Adipocyte (in vitro differentiated cells): Measurements from ENCODE around the gene TBC1D25.
A peak's percentile ranks its signal among the peaks of the same experiment; 100 is the strongest.

Source experiments
- DNase-seq: peaks from one replicate; pipeline ENCODE4 v3.0.0-alpha.2; 2015; ENCODE audit warnings: low read depth
- H3K27me3 ChIP-seq: replicated peaks from 2 replicates; pipeline ENCODE4 v1.7.0; 2013; ENCODE audit warnings: mild to moderate bottlenecking, low read length, moderate library complexity; ENCODE audit not compliant: control insufficient read depth, insufficient read depth
- H3K36me3 ChIP-seq: 2 replicates; pipeline ENCODE4 v1.7.0; 2013; ENCODE audit warnings: low read length, mild to moderate bottlenecking, moderate library complexity; ENCODE audit not compliant: control insufficient read depth, insufficient read depth, severe bottlenecking
- H3K4me1 ChIP-seq: 2 replicates; pipeline ENCODE4 v1.7.0; 2013; ENCODE audit warnings: mild to moderate bottlenecking, low read length, moderate library complexity; ENCODE audit not compliant: control insufficient read depth, insufficient read depth
- H3K4me3 ChIP-seq: 2 replicates; pipeline ENCODE4 v1.7.0; 2013; ENCODE audit warnings: mild to moderate bottlenecking, low read length, moderate library complexity
- H3K9ac ChIP-seq: 2 replicates; pipeline ENCODE4 v1.7.0; 2013; ENCODE audit warnings: mild to moderate bottlenecking, low read length, moderate library complexity
- H3K9me3 ChIP-seq: 2 replicates; pipeline ENCODE4 v1.7.0; 2013; ENCODE audit warnings: mild to moderate bottlenecking, low read length, moderate library complexity; ENCODE audit not compliant: control insufficient read depth

The TBC1D25 gene

DNA sequence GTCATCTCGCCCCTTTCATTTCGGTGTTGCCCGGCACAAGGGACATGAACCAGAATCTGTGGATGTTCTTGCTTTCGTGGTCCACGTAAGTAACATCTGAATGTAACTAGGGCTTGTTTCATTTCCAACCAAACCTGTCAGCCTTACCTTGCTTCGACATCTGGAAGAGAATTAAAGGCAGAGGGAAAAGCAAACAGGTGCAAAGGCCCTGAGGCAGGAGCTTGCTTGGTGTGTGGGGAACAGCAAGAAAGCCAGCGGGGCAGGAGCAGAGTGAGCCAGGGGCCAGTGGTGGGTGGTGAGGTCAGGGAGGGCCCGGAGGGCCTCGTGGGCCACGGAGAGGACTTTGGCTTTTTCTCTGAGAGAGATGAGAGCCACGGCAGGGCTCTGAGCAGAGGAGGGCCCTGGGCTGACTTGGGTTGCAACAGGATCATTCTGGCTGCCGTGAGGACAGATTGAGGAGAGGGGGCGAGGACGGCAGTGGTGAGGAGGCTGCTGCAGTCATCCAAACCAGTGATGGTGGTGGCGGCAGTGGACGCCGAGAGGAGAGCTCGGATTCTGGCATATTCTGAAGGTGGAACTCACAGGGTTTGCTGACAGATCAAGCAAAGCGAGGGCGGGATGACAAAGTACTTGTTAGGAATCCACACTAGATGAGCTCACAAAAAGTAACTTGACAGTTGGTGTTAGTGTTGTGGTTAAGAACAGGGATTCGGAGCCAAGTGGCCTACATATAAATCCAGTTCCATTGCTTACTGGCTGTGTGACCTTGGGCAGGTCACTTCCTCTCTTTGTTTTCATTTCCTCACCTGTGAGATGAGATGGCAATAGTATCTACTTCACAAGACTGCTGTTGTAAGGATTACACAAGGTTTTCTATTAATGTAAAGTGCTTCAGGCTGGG, 50.9 kb downstream of the TBC1D25 start:
- no peaks in the 10 kb centered on the region for H3K9me3 ChIP-seq
- no peak for DNase-seq

DNA sequence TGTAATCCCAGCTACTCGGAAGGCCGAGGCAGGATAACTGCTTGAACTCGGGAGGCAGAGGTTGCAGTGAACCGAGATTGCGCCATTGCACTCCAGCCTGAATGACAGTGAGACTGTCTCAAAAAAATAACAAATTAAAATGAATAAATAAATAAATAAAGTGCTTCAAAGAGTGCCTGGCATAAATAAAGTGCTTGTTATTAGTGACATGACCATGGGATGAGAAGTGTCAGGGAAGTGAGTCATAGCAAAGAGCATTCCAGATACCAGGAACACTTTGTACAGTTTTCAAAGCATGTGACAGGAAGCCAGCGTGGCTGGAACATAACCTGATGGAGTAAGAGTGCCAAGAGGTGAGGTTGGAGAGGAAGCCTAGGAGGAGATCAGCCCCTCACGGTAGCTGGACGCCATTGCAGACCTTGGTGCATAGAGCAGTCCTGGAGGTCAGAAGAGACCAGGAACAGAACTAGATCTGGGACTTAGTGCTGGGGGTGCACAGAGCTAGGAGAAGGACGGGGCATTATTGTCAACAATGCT, 51.8 kb downstream of the TBC1D25 start:
- Histone ChIP-seq H3K36me3 (no peaks in the 10 kb centered on the region), H3K4me1 (peaks cover 8% of the 10 kb centered on the region), H3K4me3 (no peak overlapping the region), H3K9ac (no peak overlapping the region), H3K27me3 (peaks cover 3% of the 10 kb centered on the region), H3K9me3 (no peaks in the 10 kb centered on the region)
- peak; percentile 37 for DNase-seq

More for the DNA sequence above, 50.9 kb downstream of the TBC1D25 start:
- Histone ChIP-seq H3K4me1 (peaks cover 8% of the 10 kb centered on the region), H3K9ac (no peak overlapping the region), H3K27me3 (peaks cover 3% of the 10 kb centered on the region), H3K4me3 (no peak overlapping the region), H3K36me3 (no peaks in the 10 kb centered on the region)

DNA sequence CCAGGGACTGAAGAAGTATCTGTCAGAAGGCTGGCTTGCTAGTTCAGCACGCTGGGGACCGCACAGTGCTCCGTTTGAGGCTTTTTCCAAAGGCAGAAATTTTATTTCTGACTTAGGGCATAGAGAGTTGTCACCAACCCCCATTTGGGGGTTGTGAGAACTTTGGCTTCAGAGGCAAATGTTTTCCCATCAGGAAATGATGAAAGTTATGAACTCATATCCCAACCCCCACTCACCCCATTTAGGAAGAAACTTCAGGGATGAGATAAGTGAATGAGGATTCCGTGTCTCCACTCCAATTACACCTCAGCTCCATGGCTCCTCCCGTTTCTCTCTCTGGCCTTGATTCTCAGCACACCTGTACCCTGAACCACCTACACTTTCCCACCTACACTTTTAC, 53.5 kb downstream of the TBC1D25 start:
- Histone ChIP-seq H3K27me3 (peaks cover 3% of the 10 kb centered on the region), H3K9ac (no peak overlapping the region), H3K4me3 (no peak overlapping the region), H3K36me3 (no peaks in the 10 kb centered on the region), H3K4me1 (peaks cover 8% of the 10 kb centered on the region), H3K9me3 (no peaks in the 10 kb centered on the region)
- no peak for DNase-seq

DNA sequence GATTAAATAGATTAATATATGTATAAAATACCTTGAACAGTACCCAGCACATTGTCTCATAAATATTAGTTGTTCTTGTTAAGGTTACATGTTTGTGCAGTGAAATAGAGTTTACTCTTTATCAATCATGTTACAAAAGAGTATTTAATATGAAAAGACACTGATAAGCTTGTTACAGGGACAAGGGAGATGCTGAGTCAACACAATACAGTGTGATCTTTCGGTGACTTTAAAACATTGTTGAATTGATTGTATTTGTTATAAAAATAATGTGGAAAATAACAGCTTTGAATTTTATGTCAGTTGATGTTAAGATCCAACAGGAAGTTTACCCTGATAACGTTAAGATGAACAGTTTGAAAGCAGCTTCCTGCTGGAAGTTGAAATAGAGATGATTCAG, 56.4 kb downstream of the TBC1D25 start:
- Histone ChIP-seq H3K9ac (no peak overlapping the region), H3K27me3 (no peaks in the 10 kb centered on the region), H3K36me3 (peaks cover 18% of the 10 kb centered on the region), H3K4me3 (no peak overlapping the region), H3K4me1 (peaks cover 14% of the 10 kb centered on the region), H3K9me3 (no peaks in the 10 kb centered on the region)
- DNase-seq = no peak

GRCh38 chrX:48597353-48598264, 58.1 kb downstream of the TBC1D25 start, which contains the start of gene WDR13:
WDR13 (plus strand) TSS chrX:48597492; CDS start chrX:48597997, 505 bp downstream.
- H3K4me1 ChIP-seq = peaks cover 6% of the 10 kb centered on the region
- H3K27me3 ChIP-seq = no peaks in the 10 kb centered on the region
- H3K36me3 ChIP-seq = peaks cover 33% of the 10 kb centered on the region
- peak within 1 kb of the TSS; percentile 86 for H3K4me3 ChIP-seq
- H3K9ac ChIP-seq = peak within 1 kb of the TSS; percentile 95
- no peaks in the 10 kb centered on the region for H3K9me3 ChIP-seq
- peak; percentile 93 for DNase-seq

- no peak for DNase-seq
- H3K4me3 ChIP-seq = peak overlapping the region; percentile 86
These were observed 59.1 kb downstream of the TBC1D25 start for GRCh38 chrX:48598614-48599013.

DNA sequence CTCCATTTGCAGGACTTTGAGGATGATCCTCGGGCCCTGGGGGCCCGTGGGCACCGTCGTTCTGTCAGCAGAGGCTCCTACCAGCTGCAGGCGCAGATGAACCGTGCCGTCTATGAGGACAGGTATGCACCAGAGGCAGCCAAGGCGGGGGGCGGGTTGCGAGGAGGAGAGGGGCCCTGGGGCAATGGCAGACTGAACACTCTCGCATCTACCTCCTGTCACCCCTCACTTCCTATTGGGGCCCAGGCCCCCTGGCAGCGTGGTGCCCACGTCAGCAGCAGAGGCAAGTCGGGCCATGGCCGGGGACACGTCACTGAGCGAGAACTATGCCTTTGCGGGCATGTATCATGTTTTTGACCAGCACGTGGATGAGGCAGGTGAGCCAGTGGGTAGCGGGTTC, 59.8 kb downstream of the TBC1D25 start:
- Histone ChIP-seq H3K36me3 (peaks cover 45% of the 10 kb centered on the region), H3K9me3 (no peaks in the 10 kb centered on the region), H3K4me1 (peaks cover 6% of the 10 kb centered on the region), H3K9ac (no peak overlapping the region), H3K4me3 (no peak overlapping the region), H3K27me3 (no peaks in the 10 kb centered on the region)
- DNase-seq = no peak

More at GRCh38 chrX:48598614-48599013, 59.1 kb downstream of the TBC1D25 start:
- H3K9me3 ChIP-seq = no peaks in the 10 kb centered on the region
- peak overlapping the region; percentile 95 for H3K9ac ChIP-seq
- no peaks in the 10 kb centered on the region for H3K27me3 ChIP-seq
- peaks cover 38% of the 10 kb centered on the region for H3K36me3 ChIP-seq
- peaks cover 6% of the 10 kb centered on the region for H3K4me1 ChIP-seq

GRCh38 chrX:48600226-48600625, 60.7 kb downstream of the TBC1D25 start:
- H3K9me3 ChIP-seq = no peaks in the 10 kb centered on the region
- H3K36me3 ChIP-seq = peaks cover 53% of the 10 kb centered on the region
- DNase-seq = no peak
- H3K4me1 ChIP-seq = peaks cover 6% of the 10 kb centered on the region
- H3K27me3 ChIP-seq = no peaks in the 10 kb centered on the region
- H3K9ac ChIP-seq = no peak overlapping the region
- H3K4me3 ChIP-seq = no peak overlapping the region

- DNase-seq = no peak
- H3K9me3 ChIP-seq = no peaks in the 10 kb centered on the region
- peaks cover 53% of the 10 kb centered on the region for H3K36me3 ChIP-seq
- H3K9ac ChIP-seq = no peak overlapping the region
- H3K27me3 ChIP-seq = no peaks in the 10 kb centered on the region
- H3K4me1 ChIP-seq = peaks cover 6% of the 10 kb centered on the region
- no peak overlapping the region for H3K4me3 ChIP-seq
These were observed 62.4 kb downstream of the TBC1D25 start for GRCh38 chrX:48601741-48602394.

DNA sequence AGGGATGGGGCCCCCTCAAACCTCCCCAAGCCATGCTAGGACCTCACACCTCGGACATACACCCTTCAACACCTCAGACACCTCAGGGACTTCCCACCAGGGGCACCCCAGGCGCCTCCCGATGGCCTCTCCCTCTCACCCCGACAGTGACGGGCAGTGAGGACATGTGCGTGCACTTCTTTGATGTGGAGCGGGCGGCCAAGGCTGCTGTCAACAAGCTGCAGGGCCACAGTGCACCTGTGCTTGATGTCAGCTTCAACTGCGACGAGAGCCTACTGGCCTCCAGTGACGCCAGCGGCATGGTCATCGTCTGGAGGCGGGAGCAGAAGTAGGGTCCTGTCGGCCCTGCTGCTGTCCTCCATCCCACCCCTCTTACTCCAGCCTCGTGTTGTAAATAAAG, 65.2 kb downstream of the TBC1D25 start:
- H3K9me3 ChIP-seq = no peaks in the 10 kb centered on the region
- DNase-seq = no peak
- no peaks in the 10 kb centered on the region for H3K27me3 ChIP-seq
- no peak overlapping the region for H3K9ac ChIP-seq
- peaks cover 42% of the 10 kb centered on the region for H3K36me3 ChIP-seq
- H3K4me1 ChIP-seq = no peaks in the 10 kb centered on the region
- no peak overlapping the region for H3K4me3 ChIP-seq
